ENCODE data around the gene CBLL2.
"Not testable (repeated sequence)": the region's sequence is repeated elsewhere in the genome, so short reads cannot be mapped to it uniquely, and the experiment has no call there.

CBLL2 gene

GRCh38 chrX:22272613-22273012 is at the start of gene CBLL2:
CBLL2 (plus strand) TSS chrX:22272913; CDS start chrX:22272992, 79 bp downstream.
- no peak for DNase-seq

GRCh38 chrX:22234380-22234779 is 38.3 kb upstream of the CBLL2 start:
- DNase-seq, result no peak

GRCh38 chrX:22237479-22237878 is 35.2 kb upstream of the CBLL2 start:
- DNase-seq, result no peak

GRCh38 chrX:22246620-22247019 is 26.1 kb upstream of the CBLL2 start:
- no peak for DNase-seq

- DNase-seq, result no peak
Measured at GRCh38 chrX:22247169-22247568, 25.5 kb upstream of the CBLL2 start.

- no peak for DNase-seq
Measured at GRCh38 chrX:22248401-22248800, 24.3 kb upstream of the CBLL2 start.

- no peak for DNase-seq
Measured at GRCh38 chrX:22249371-22249770, 23.3 kb upstream of the CBLL2 start.

GRCh38 chrX:22268706-22269105 is 4.0 kb upstream of the CBLL2 start:
- DNase-seq, result no peak

- no peak for DNase-seq
Measured at GRCh38 chrX:22273714-22274317, 1.1 kb downstream of the CBLL2 start.

- no peak for DNase-seq
Measured at GRCh38 chrX:22276781-22277180, 4.1 kb downstream of the CBLL2 start.

GRCh38 chrX:22278375-22278774 is 5.7 kb downstream of the CBLL2 start:
- DNase-seq, result no peak

GRCh38 chrX:22289209-22289608 is 16.5 kb downstream of the CBLL2 start:
- not testable (repeated sequence) for DNase-seq

GRCh38 chrX:22296871-22297270 is 24.2 kb downstream of the CBLL2 start:
- no peak for DNase-seq

- DNase-seq, result no peak
Measured at GRCh38 chrX:22300130-22300529, 27.4 kb downstream of the CBLL2 start.

- DNase-seq, result no peak
Measured at GRCh38 chrX:22310779-22311178, 38.1 kb downstream of the CBLL2 start.

GRCh38 chrX:22313766-22314165 is 41.1 kb downstream of the CBLL2 start:
- no peak for DNase-seq

GRCh38 chrX:22314211-22314610 is 41.5 kb downstream of the CBLL2 start:
- no peak for DNase-seq

GRCh38 chrX:22314692-22315091 is 42.0 kb downstream of the CBLL2 start:
- DNase-seq, result no peak

- DNase-seq, result no peak
Measured at GRCh38 chrX:22315151-22315550, 42.4 kb downstream of the CBLL2 start.

- no peak for DNase-seq
Measured at GRCh38 chrX:22320236-22320873, 47.6 kb downstream of the CBLL2 start.

- no peak for DNase-seq
Measured at GRCh38 chrX:22323541-22323940, 50.8 kb downstream of the CBLL2 start.
